BJ (cell line): ENCODE results near the gene FOXO6. TPM values are rescaled to one million over a fixed set of nuclear protein-coding genes. Genes with fewer than 3 reads are reported as not detected.
A peak's percentile ranks its signal among the peaks of the same experiment; 100 is the strongest.

Experiments
- CTCF ChIA-PET: fragments of 350-600 bp; formaldehyde crosslinking; extraction: SDS; loops from one replicate; lab custom pipeline; 2021; ENCODE audit warnings: antibody characterized with exemption, inconsistent platforms; lab: Yijun Ruan, JAX
- POLR2A ChIA-PET: fragments of 300-600 bp; sonication (Branson Sonifier 250); formaldehyde crosslinking; extraction: SDS; loops from one replicate; lab custom pipeline; 2021; ENCODE audit warnings: antibody characterized with exemption; lab: Charles Lee
- DNase-seq: peaks from one replicate; pipeline ENCODE4 v3.0.0-alpha.2; 2011; ENCODE audit warnings: low read depth
- H3K27me3 ChIP-seq: 2 replicates; pipeline ENCODE4 v1.6.0; 2011; ENCODE audit warnings: low read length; ENCODE audit not compliant: control insufficient read depth, insufficient read depth
- H3K36me3 ChIP-seq: 2 replicates; pipeline ENCODE4 v1.5.1; 2011; ENCODE audit warnings: low read length; ENCODE audit not compliant: control insufficient read depth, insufficient read depth
- H3K4me3 ChIP-seq: 2 replicates; pipeline ENCODE4 v1.5.1; 2011; ENCODE audit warnings: low read depth, mild to moderate bottlenecking, control low read depth, low read length
- CTCF ChIP-seq: IDR thresholded peaks from 2 replicates; pipeline ENCODE4 v1.5.1; 2011; ENCODE audit warnings: low read depth, mild to moderate bottlenecking, control low read depth, inconsistent platforms, low read length, moderate library complexity; ENCODE audit not compliant: insufficient read depth
- polyA plus RNA-seq: library from polyadenylated mRNA; depleted of rRNA; stranded (reverse); fragments of >200 nt; gene quantifications from 2 replicates; pipeline ENCODE4 v1.2.3, GENCODE V29; 2011

Gene FOXO6
- polyA plus RNA-seq, 1 experiment: 0.02 TPM

- peaks cover 5% of the 10 kb centered on the region for H3K27me3 ChIP-seq
- no peak for TF ChIP-seq CTCF
- H3K4me3 ChIP-seq: no peak overlapping the region
- POLR2A ChIA-PET: no interaction called here
- no peak for DNase-seq
- CTCF ChIA-PET: interaction anchor here (0.7 to 3.0 kb wide), 2 partner anchors 130 to 144 kb away, joined by 3 to 36 read pairs; no protein-coding TSS in a partner anchor
- H3K36me3 ChIP-seq: no peaks in the 10 kb centered on the region
Measured at GRCh38 chr1:41413748-41414281, 52.6 kb downstream of the FOXO6 start.

- Histone ChIP-seq H3K27me3 (peaks cover 5% of the 10 kb centered on the region), H3K4me3 (no peak overlapping the region), H3K36me3 (no peaks in the 10 kb centered on the region)
- DNase-seq: no peak
- no peak for TF ChIP-seq CTCF
- ChIA-PET POLR2A (no interaction called here), CTCF (interaction anchor here (0.8 to 3.0 kb wide), 5 partner anchors 79 to 147 kb away, joined by 3 to 36 read pairs (median 5); no protein-coding TSS in a partner anchor)
Measured at GRCh38 chr1:41414296-41414695, 53.1 kb downstream of the FOXO6 start.

- Histone ChIP-seq H3K4me3 (no peak overlapping the region), H3K27me3 (peaks cover 2% of the 10 kb centered on the region; the same call in 1 of the 2 replicates), H3K36me3 (no peaks in the 10 kb centered on the region)
- no peak for DNase-seq
- ChIA-PET POLR2A (no interaction called here), CTCF (interaction anchor here (0.8 to 3.0 kb wide), 7 partner anchors 18 to 148 kb away, joined by 3 to 36 read pairs (median 4); no protein-coding TSS in a partner anchor)
- no peak for TF ChIP-seq CTCF
Measured at GRCh38 chr1:41414716-41415306, 53.6 kb downstream of the FOXO6 start.

- Histone ChIP-seq H3K4me3 (no peak overlapping the region), H3K36me3 (no peaks in the 10 kb centered on the region), H3K27me3 (no peaks in the 10 kb centered on the region; the same call in 1 of the 2 replicates)
- POLR2A ChIA-PET: no interaction called here
- no peak for TF ChIP-seq CTCF
- DNase-seq: no peak
- CTCF ChIA-PET: interaction anchor here (0.8 to 3.0 kb wide), 7 partner anchors 10 to 149 kb away, joined by 3 to 36 read pairs (median 4); no protein-coding TSS in a partner anchor
Measured at GRCh38 chr1:41416081-41416480, 54.8 kb downstream of the FOXO6 start.

GRCh38 chr1:41416552-41417334 is 55.5 kb downstream of the FOXO6 start:
- DNase-seq: no peak
- Histone ChIP-seq H3K36me3 (no peaks in the 10 kb centered on the region), H3K27me3 (no peaks in the 10 kb centered on the region; the same call in 1 of the 2 replicates), H3K4me3 (no peak overlapping the region)
- TF ChIP-seq CTCF: peak; percentile 92
- CTCF ChIA-PET: interaction anchor here (0.5 to 5.3 kb wide), 31 partner anchors 9 to 420 kb away, joined by 3 to 84 read pairs (median 4); partner anchors contain the start of gene FOXO6
- POLR2A ChIA-PET: no interaction called here
